Lung (tissue), 12 donors: ENCODE data around the gene HADHB. TPM values are rescaled to one million over a fixed set of nuclear protein-coding genes. Genes with fewer than 3 reads are reported as not detected.
A peak's percentile ranks its signal among the peaks of the same experiment; 100 is the strongest.
"Not testable (repeated sequence)": the region's sequence is repeated elsewhere in the genome, so short reads cannot be mapped to it uniquely, and the experiment has no call there.

ENCODE experiments used
- ATAC-seq: fragments of 200-7000 bp; cut with Tn5 transposase; one replicate; pipeline ENCODE4 v1.9.1; 2020; ENCODE audit warnings: moderate number of reproducible peaks; ENCODE audit not compliant: insufficient read depth, low FRiP score
- DNase-seq, 3 donors: peaks; one replicate each; pipeline ENCODE4 v3.0.0-alpha.2; 2013 to 2017
- H3K27ac ChIP-seq, 2 donors: one replicate each; pipeline ENCODE4 v1.5.1; 2013; ENCODE audit warnings: mild to moderate bottlenecking in 2 of 2, moderate library complexity in 2 of 2, control low read depth in 1 of 2, inconsistent platforms in 1 of 2, low read depth in 1 of 2, low read length in 1 of 2
- H3K27me3 ChIP-seq, 3 donors: one replicate each; pipeline ENCODE4 v1.5.1; 2013; ENCODE audit warnings: low read length in 2 of 3; ENCODE audit not compliant: control insufficient read depth in 3 of 3, insufficient read depth in 3 of 3
- H3K36me3 ChIP-seq, 4 donors: one replicate each; pipeline ENCODE4 v1.5.1; 2013; ENCODE audit warnings: low read length in 4 of 4, mild to moderate bottlenecking in 1 of 4, moderate library complexity in 1 of 4; ENCODE audit not compliant: control insufficient read depth in 4 of 4, insufficient read depth in 4 of 4
- H3K4me1 ChIP-seq, 5 donors: one replicate each; pipeline ENCODE4 v1.5.1; 2013; ENCODE audit warnings: low read length in 5 of 5, mild to moderate bottlenecking in 2 of 5, moderate library complexity in 1 of 5; ENCODE audit not compliant: control insufficient read depth in 5 of 5, insufficient read depth in 5 of 5
- H3K4me3 ChIP-seq: one replicate; pipeline ENCODE4 v1.5.1; 2013; ENCODE audit warnings: mild to moderate bottlenecking, control low read depth, moderate library complexity
- H3K9ac ChIP-seq, 2 donors: one replicate each; pipeline ENCODE4 v1.5.1; 2013; ENCODE audit warnings: low read length in 2 of 2, control low read depth in 1 of 2; ENCODE audit not compliant: insufficient read depth in 1 of 2
- H3K9me3 ChIP-seq, 4 donors: one replicate each; pipeline ENCODE4 v1.5.1; 2013; ENCODE audit warnings: low read length in 3 of 4, mild to moderate bottlenecking in 1 of 4, moderate library complexity in 1 of 4; ENCODE audit not compliant: control insufficient read depth in 4 of 4, insufficient read depth in 3 of 4
- WGBS, 2 donors: extraction: QIAGEN DNeasy Blood & Tissue Kit; methylation state at CpG; one replicate each; pipeline ENCODE4 v1.1.7; 2013; 5-methylcytosine and 5-hydroxymethylcytosine counted together
- polyA plus RNA-seq, 2 donors: library from polyadenylated mRNA; stranded (reverse); fragments of 200-250 nt; gene quantifications; one replicate each; pipeline ENCODE4 v1.2.1, GENCODE V29; 2013
- total RNA-seq, 2 donors: library from RNA; depleted of rRNA in 1 of 2; stranded (reverse); fragments of >200 nt in 1 of 2; gene quantifications; one replicate each; pipeline ENCODE4 v1.2.1, GENCODE V29; 2014 to 2021
- TF ChIP-seq, protein P1 (sequence below): IDR thresholded peaks from 2 replicates; pipeline ENCODE4 v1.5.1; 2012; ENCODE audit warnings: mild to moderate bottlenecking; ENCODE audit errors: control extremely low read depth, extremely low read depth
- donor health status: control.
- donor health status: control.
- donor health status: Bipolar disorder and iron deficiency.
- donor health status: healthy.
- donor health status: DM: yes; HTN: yes; CAD: no.

Gene HADHB
- total and polyA plus RNA-seq, 4 donors = 63.1 to 140 (median 89.6) TPM

GRCh38 chr2:26327291-26328272 is 82.8 kb downstream of the HADHB start:
- Histone ChIP-seq H3K4me3 (no peak overlapping the region), H3K27ac (no peak overlapping the region), H3K9ac (no peak overlapping the region), H3K27me3 (no peaks in the 10 kb centered on the region), H3K9me3 (no peaks in the 10 kb centered on the region), H3K36me3 (no peaks in the 10 kb centered on the region), H3K4me1 (no peaks in the 10 kb centered on the region)
- TF ChIP-seq, protein P1, sequence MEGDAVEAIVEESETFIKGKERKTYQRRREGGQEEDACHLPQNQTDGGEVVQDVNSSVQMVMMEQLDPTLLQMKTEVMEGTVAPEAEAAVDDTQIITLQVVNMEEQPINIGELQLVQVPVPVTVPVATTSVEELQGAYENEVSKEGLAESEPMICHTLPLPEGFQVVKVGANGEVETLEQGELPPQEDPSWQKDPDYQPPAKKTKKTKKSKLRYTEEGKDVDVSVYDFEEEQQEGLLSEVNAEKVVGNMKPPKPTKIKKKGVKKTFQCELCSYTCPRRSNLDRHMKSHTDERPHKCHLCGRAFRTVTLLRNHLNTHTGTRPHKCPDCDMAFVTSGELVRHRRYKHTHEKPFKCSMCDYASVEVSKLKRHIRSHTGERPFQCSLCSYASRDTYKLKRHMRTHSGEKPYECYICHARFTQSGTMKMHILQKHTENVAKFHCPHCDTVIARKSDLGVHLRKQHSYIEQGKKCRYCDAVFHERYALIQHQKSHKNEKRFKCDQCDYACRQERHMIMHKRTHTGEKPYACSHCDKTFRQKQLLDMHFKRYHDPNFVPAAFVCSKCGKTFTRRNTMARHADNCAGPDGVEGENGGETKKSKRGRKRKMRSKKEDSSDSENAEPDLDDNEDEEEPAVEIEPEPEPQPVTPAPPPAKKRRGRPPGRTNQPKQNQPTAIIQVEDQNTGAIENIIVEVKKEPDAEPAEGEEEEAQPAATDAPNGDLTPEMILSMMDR = no peak
- DNase-seq (no peak), ATAC-seq (no peak)
- WGBS, 2 donors = 30 to 46% methylated on average over 5 of the region's 5 CpGs

- not testable (repeated sequence) for H3K9me3 ChIP-seq, H3K4me3 ChIP-seq, ATAC-seq, H3K36me3 ChIP-seq, H3K9ac ChIP-seq, H3K27me3 ChIP-seq, H3K4me1 ChIP-seq, H3K27ac ChIP-seq, DNase-seq
- 88 to 95% methylated on average over 4 of the region's 4 CpGs for WGBS, 2 donors
Observed at GRCh38 chr2:26329083-26329482, 84.3 kb downstream of the HADHB start.

DNA sequence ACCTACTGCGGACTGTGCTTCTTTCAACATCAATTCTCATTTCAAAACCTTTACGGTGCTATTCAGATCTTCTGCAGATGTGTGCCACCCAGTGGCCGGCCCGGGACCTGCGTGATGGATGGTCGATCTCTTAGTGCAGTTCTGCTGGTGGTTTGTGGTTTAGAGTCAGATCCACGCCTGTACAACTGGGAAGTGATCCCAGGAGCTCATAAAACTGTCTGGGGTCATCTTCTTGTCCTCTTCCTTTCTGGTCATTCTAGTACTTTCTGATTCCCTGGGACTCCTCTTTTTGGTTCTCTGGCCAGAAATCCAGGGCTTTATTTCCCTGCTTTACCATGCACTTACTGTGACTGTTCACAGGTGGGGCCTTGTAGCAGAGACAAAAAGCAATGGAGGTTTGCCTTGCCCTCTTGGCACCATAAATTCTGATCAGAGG is 85.4 kb downstream of the HADHB start:
- Histone ChIP-seq H3K4me1 (peaks cover 0 to 3% (median 0%) of the 10 kb centered on the region in 5 donors), H3K27me3 (no peaks in the 10 kb centered on the region), H3K36me3 (no peaks in the 10 kb centered on the region), H3K9me3 (no peaks in the 10 kb centered on the region), H3K9ac (no peak overlapping the region), H3K27ac (no peak overlapping the region), H3K4me3 (no peak overlapping the region)
- whole genome bisulfite sequencing, 2 donors = 2% methylated on average over 7 of the region's 7 CpGs
- DNase-seq (peak; percentile 78 to 84 (median 82)), ATAC-seq (peak; percentile 94)
- TF ChIP-seq, protein P1 = peak; percentile 89

DNA sequence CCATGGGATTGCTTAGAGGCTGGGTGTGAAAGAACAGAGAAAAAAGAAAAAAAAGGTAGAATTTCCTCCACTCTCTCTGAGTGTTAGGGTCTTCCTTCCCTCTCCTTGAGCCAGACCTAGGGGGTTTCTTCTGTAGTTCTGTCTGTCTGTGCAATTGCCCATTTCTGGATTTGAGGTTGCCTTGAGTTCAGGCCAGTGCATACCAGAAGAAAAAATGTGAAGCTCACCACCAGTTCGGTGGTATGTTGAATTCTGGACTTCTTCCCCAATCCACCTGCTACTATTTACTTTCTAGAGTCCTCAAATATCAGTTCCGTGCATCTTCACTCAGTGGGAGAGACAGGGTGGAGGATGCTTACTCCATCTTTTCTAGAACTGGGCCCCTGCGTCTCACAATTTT is 85.9 kb downstream of the HADHB start:
- Histone ChIP-seq H3K4me1 (peaks cover 0 to 7% (median 0%) of the 10 kb centered on the region in 5 donors), H3K4me3 (no peak overlapping the region), H3K9ac (no peak overlapping the region), H3K36me3 (no peaks in the 10 kb centered on the region), H3K27me3 (no peaks in the 10 kb centered on the region), H3K27ac (no peak overlapping the region), H3K9me3 (no peaks in the 10 kb centered on the region)
- no peak for ATAC-seq
- 77 to 82% methylated on average over 3 of the region's 3 CpGs for WGBS, 2 donors
- no peak for DNase-seq
- TF ChIP-seq, protein P1 = no peak

GRCh38 chr2:26331321-26331720 is 86.6 kb downstream of the HADHB start:
- not testable (repeated sequence) for H3K9me3 ChIP-seq, H3K9ac ChIP-seq, H3K27ac ChIP-seq, H3K27me3 ChIP-seq, ATAC-seq, DNase-seq, H3K36me3 ChIP-seq, H3K4me3 ChIP-seq
- 91 to 95% methylated on average over 8 of the region's 8 CpGs for whole genome bisulfite sequencing, 2 donors
- H3K4me1 ChIP-seq = peaks cover 0 to 11% (median 0%) of the 10 kb centered on the region in 5 donors
